ENCODE data around the gene SPAG16.

DNA sequence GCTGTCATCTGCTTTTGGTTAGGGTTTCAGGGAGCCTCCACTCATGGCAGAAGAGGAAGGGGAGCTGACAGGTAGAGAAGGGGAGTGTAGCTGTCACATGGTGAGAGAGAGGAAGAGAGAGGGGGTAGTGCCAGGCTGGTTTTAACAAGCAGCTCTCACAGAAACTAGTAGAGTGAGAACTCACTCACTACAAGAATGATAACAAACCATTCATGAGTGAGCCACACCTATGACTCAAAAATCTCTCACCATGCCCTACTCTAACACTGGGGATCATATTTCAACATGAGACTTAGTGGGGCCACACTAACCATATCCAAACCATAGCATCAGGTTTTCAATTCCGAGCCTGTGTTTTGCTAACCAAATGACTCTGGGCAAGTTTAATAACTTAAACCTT, 851.7 kb downstream of the SPAG16 start:
- TF ChIP-seq, protein P1, sequence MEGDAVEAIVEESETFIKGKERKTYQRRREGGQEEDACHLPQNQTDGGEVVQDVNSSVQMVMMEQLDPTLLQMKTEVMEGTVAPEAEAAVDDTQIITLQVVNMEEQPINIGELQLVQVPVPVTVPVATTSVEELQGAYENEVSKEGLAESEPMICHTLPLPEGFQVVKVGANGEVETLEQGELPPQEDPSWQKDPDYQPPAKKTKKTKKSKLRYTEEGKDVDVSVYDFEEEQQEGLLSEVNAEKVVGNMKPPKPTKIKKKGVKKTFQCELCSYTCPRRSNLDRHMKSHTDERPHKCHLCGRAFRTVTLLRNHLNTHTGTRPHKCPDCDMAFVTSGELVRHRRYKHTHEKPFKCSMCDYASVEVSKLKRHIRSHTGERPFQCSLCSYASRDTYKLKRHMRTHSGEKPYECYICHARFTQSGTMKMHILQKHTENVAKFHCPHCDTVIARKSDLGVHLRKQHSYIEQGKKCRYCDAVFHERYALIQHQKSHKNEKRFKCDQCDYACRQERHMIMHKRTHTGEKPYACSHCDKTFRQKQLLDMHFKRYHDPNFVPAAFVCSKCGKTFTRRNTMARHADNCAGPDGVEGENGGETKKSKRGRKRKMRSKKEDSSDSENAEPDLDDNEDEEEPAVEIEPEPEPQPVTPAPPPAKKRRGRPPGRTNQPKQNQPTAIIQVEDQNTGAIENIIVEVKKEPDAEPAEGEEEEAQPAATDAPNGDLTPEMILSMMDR (IDR thresholded peaks at IDR 0.05; ENCODE audit: insufficient read depth, low read length, poor library complexity, severe bottlenecking): no peak
- TF ChIP-seq EZH2phosphoT487 (conservative IDR thresholded peaks at IDR 0.05; ENCODE audit: low read length): no peak
